NB4 (cell line): ENCODE measurements around the gene LDLRAD2.

Experiments used
- DNase-seq: peaks from one replicate; pipeline ENCODE4 v3.0.0; 2010; ENCODE audit warnings: low read depth
- H3K4me3 ChIP-seq: one replicate; pipeline ENCODE4 v1.5.1; 2011; ENCODE audit warnings: mild to moderate bottlenecking, low read depth, low read length, moderate library complexity
- MYC ChIP-seq: IDR thresholded peaks from 2 replicates; pipeline ENCODE4 v1.6.1; 2011; ENCODE audit warnings: low read depth, low read length
- POLR2A ChIP-seq: IDR thresholded peaks from 2 replicates; pipeline ENCODE4 v1.6.1; 2011; ENCODE audit warnings: mild to moderate bottlenecking; ENCODE audit not compliant: insufficient read length; ENCODE audit errors: extremely low read depth
- TF ChIP-seq, protein P1 (sequence below): IDR thresholded peaks from 2 replicates; pipeline ENCODE4 v1.6.1; 2011; ENCODE audit warnings: low read depth, low read length
- TF ChIP-seq, protein P2 (sequence below): IDR thresholded peaks from one replicate; pipeline ENCODE4 v1.5.1; 2012; ENCODE audit warnings: low read depth, low read length

The LDLRAD2 gene

DNA sequence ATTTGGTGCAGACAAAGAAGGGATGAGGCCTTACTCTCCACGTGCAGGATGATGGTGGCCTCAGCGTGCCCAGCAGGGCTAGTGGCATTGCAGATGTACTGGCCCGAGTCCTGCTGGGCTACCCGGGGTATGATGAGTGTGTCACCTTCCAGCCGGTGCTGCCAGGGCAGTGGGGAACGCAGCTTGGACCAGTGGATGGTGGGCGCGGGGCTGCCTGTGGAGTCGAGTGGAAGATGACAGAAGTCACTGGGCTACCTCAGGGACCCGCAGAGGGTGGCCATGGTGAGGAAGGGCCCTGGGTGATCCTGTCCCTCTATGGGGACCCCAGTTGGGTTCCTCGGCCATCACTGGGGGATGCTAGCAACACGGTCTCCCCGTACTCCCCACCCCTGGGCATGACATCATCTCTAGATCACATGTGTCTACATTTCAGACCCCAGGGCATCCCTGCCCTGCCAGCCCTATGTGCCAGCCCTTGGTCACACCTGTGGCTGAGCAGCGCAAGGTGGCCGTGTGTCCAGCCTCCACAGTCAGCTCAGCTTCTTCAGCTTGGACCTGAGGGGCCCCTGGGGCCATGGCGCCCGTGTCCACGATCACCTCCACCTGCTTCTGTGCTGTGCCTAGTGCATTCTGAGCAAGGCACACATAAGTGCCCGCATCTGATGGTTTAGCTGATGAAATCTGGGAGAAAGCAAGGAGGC, 27.4 kb downstream of the LDLRAD2 start:
- no peak for TF ChIP-seq MYC
- TF ChIP-seq, protein P1, sequence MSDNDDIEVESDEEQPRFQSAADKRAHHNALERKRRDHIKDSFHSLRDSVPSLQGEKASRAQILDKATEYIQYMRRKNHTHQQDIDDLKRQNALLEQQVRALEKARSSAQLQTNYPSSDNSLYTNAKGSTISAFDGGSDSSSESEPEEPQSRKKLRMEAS, result no peak
- TF ChIP-seq, protein P2, sequence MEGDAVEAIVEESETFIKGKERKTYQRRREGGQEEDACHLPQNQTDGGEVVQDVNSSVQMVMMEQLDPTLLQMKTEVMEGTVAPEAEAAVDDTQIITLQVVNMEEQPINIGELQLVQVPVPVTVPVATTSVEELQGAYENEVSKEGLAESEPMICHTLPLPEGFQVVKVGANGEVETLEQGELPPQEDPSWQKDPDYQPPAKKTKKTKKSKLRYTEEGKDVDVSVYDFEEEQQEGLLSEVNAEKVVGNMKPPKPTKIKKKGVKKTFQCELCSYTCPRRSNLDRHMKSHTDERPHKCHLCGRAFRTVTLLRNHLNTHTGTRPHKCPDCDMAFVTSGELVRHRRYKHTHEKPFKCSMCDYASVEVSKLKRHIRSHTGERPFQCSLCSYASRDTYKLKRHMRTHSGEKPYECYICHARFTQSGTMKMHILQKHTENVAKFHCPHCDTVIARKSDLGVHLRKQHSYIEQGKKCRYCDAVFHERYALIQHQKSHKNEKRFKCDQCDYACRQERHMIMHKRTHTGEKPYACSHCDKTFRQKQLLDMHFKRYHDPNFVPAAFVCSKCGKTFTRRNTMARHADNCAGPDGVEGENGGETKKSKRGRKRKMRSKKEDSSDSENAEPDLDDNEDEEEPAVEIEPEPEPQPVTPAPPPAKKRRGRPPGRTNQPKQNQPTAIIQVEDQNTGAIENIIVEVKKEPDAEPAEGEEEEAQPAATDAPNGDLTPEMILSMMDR, result no peak
- TF ChIP-seq POLR2A, result no peak

DNA sequence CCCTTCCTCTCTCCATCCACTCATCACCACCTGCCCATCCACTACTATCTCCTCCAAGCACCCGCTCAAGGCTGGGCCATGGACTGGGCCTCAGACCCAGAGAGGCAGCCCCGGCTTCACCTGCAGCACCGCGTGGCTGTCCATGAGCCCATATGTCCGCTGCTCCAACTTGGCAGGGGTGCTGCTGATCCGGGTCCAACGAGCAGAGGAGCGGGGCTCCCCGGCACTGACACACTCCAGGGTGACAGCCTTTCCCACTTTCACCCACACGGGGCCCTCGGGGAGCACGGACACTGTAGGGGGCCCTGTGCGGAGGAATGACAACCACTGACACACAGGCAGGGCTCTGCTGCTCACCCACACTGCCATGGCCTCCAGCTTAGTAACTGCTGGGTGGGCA, 28.9 kb downstream of the LDLRAD2 start:
- H3K4me3 ChIP-seq, result no peak overlapping the region
- DNase-seq, result no peak
- TF ChIP-seq MYC (no peak), POLR2A (no peak)
- TF ChIP-seq, protein P2, result no peak
- TF ChIP-seq, protein P1, result no peak

More for the DNA sequence above, 27.4 kb downstream of the LDLRAD2 start:
- H3K4me3 ChIP-seq, result no peak overlapping the region
- no peak for DNase-seq

DNA sequence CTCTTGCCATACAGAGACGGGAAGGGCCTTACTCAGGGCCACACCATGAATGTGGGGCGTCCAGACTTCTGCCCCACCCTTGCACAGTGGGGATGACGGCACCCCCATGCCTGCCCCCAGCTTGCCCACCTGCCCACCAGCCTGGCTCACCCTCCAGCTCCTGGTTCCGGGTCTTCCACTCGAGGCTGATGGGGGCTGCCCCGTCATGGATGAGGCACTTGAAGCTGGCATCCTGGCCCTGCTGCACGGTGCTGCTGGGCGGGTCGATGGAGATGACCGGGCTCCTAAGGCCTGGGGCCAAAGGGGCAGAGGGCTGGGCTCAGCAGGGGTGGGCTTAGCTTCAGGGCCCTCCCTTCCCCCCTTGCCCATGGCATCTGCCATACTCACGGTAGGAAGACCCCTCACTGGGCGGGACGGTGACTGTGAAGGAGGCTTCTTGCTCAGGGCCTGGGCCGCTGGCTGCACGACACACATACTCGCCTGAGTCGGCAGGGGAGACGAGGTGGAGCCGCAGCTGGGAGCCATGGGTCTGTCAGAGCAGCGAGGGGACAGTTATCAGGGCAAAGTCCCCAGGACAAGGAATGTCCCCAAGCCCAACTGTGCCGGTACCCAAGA, 29.9 kb downstream of the LDLRAD2 start:
- DNase-seq, result no peak
- no peak for TF ChIP-seq MYC
- TF ChIP-seq, protein P2, result no peak
- no peak for TF ChIP-seq POLR2A
- TF ChIP-seq, protein P1, result no peak
- H3K4me3 ChIP-seq, result no peak overlapping the region

DNA sequence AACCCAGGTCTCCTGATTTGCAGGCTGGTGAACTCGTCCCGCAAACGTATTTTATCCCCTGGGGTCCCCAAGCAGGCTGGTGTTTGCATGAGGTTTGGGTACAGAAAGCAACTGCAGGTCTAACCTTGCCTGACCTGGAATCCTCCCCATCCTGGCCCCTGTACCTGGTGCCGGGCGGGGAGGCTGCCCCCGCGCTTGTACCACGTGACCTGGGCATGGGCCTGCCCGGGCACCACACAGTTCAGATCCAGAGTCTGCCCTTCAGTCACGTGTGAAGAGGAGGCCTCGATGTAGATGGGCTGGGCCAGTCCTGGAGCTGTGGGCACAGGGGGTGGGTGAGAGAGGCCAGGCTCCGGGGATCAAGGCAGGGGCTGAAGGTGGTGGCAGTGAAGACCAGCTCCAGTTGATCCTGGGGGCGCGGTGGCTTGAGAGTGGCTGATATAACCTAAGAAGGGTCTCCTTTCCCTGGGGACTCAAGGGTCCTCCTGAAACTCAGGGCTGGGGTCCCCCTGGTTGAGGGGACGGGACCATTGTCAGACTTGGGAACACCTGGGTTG, 30.6 kb downstream of the LDLRAD2 start:
- DNase-seq, result no peak
- TF ChIP-seq, protein P1, result no peak
- TF ChIP-seq MYC (no peak), POLR2A (no peak)
- TF ChIP-seq, protein P2, result no peak
- no peak overlapping the region for H3K4me3 ChIP-seq

DNA sequence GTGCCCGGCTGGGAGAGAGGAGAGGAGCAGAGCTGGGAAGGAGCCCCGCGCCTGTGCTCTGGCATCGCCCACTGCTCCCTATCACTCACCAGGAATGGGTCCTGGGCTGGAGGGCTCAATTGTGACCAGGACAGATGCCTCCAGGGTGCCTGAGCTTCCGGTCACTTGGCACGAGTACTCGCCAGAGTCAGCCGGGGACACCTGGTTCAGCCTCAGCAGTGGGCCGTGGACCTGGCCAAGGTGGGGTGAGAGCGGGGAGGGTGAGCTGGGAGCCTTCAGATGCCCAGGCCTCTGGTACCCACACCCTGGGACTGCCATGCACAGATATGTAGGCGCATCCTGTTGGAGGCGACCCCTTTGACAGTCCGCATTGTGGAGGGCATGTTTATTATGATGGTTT, 31.1 kb downstream of the LDLRAD2 start:
- TF ChIP-seq MYC (no peak), POLR2A (no peak)
- TF ChIP-seq, protein P1, result no peak
- TF ChIP-seq, protein P2, result no peak
- no peak overlapping the region for H3K4me3 ChIP-seq
- DNase-seq, result no peak
